ENCODE measurements around the gene CD36. TPM values are rescaled to one million over a fixed set of nuclear protein-coding genes. Genes with fewer than 3 reads are reported as not detected.

The CD36 gene
- 0.10 to 0.43 TPM (median 0.19 TPM) in 4 of 5 replicates, not detected in the other for total RNA-seq (2022; extraction: Qiagen RNA extraction)

DNA sequence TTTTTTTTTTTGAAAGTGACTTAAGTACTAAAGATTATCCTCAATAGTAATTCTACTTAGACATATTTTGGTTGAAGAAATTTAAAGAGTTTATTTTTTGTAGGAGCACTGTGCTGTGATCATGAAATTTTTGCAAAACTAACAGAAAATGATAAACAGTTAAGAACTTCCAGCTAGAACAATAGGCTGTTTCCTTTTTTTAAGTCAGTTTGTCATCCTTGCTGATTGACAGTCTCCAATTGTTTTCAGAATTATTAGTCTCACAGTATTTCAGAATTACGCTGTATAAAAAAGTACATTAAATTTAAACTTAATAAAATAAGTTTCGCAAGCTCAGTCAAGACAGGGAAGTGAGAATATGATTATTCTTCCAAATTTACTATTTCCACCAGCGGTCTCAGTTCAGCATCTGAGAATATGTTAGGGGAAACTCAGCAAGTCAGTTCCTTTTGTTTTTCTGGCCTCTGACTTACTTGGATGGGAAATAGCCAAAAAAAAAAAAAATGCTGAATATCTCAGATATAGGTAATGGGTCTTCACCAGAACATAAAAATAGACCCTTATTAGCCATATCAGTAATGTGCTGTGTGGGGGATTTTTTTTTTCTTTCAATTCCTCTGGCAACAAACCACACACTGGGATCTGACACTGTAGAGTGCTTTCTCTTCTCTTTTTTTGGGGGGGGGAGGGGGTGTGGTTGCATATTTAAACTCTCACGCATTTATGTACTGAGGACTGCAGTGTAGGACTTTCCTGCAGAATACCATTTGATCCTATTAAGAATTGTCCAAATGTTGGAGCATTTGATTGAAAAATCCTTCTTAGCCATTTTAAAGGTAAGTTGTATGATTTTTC is at the start of gene CD36:
CD36 (plus strand) TSS at position 732 of the 855 bp plus-strand sequence. CDS start 8,099 bp downstream, outside the sequence.

Other genes starting within 250 kb of the CD36 start
- not detected in 5 replicates for gene GNAT3, start 126.6 kb upstream of the CD36 start, total RNA-seq (2022; extraction: Qiagen RNA extraction)